SK-N-SH (cell line): ENCODE measurements around the gene TEPSIN. TPM values are rescaled to one million over a fixed set of nuclear protein-coding genes. Genes with fewer than 3 reads are reported as not detected.

Experiments
- CTCF ChIA-PET: fragments of 300-600, 350-600 bp; formaldehyde crosslinking; extraction: SDS; loops from one replicate; lab custom pipeline; 2021; lab: Yijun Ruan, JAX
- POLR2A ChIA-PET: fragments of 350-600 bp; sonication (Branson Sonifier 250); formaldehyde crosslinking; extraction: SDS; loops from one replicate; lab custom pipeline; 2020; ENCODE audit warnings: antibody characterized with exemption, inconsistent platforms; lab: Yijun Ruan, JAX
- DNase-seq: peaks from one replicate; pipeline ENCODE4 v3.0.0; 2012
- H2AFZ ChIP-seq: fragments of 200-600 bp; sonication (generic); 2 replicates; pipeline ENCODE4 v1.8.1; 2016; ENCODE audit warnings: antibody characterized with exemption, mild to moderate bottlenecking, low read depth
- H3F3A ChIP-seq: fragments of 200-600 bp; sonication (generic); replicated peaks from 2 replicates; pipeline ENCODE3; 2016; ENCODE audit warnings: antibody characterized with exemption, mild to moderate bottlenecking; ENCODE audit not compliant: insufficient read depth
- H3K27ac ChIP-seq, 2 experiments: fragments of 200-500 bp in 1 of 2; fragments of 200-600 bp in 1 of 2; sonication (Bioruptor generic) in 1 of 2; sonication (generic), shearing (Covaris generic) in 1 of 2; 2 replicates each; pipeline versions ENCODE4 v1.5.1 to v1.6.1; 2014 to 2016; ENCODE audit warnings: low read depth in 2 of 2, inconsistent platforms in 1 of 2, low read length in 1 of 2, mild to moderate bottlenecking in 1 of 2, mixed read lengths in 1 of 2
- H3K27me3 ChIP-seq: fragments of 200-600 bp; sonication (generic), shearing (Covaris generic); 2 replicates; pipeline ENCODE4 v1.6.1; 2016; ENCODE audit warnings: mixed run types; ENCODE audit not compliant: insufficient read depth
- H3K36me3 ChIP-seq, 2 experiments: fragments of 200-500 bp in 1 of 2; fragments of 200-600 bp in 1 of 2; sonication (Bioruptor generic) in 1 of 2; sonication (generic) in 1 of 2; replicated peaks in 1 of 2; 2 replicates each; pipeline versions ENCODE3 to v1.5.1; 2014 to 2016; ENCODE audit warnings: low read length in 1 of 2, mild to moderate bottlenecking in 1 of 2; ENCODE audit not compliant: insufficient read depth in 2 of 2, control insufficient read depth in 1 of 2
- H3K4me1 ChIP-seq, 2 experiments: fragments of 200-500 bp in 1 of 2; fragments of 200-600 bp in 1 of 2; sonication (Bioruptor generic) in 1 of 2; sonication (generic), shearing (Covaris generic) in 1 of 2; 2 replicates each; pipeline versions ENCODE4 v1.5.1 to v1.6.1; 2014 to 2016; ENCODE audit warnings: low read depth in 1 of 2, low read length in 1 of 2, mixed run types in 1 of 2; ENCODE audit not compliant: insufficient read depth in 2 of 2, control insufficient read depth in 1 of 2
- H3K4me2 ChIP-seq: fragments of 200-600 bp; sonication (generic), shearing (Covaris generic); 2 replicates; pipeline ENCODE4 v1.6.1; 2017; ENCODE audit warnings: mixed run types
- H3K4me3 ChIP-seq, 2 experiments: fragments of 200-500 bp in 1 of 2; fragments of 200-600 bp in 1 of 2; sonication (Bioruptor generic) in 1 of 2; sonication (generic), shearing (Covaris generic) in 1 of 2; 2 replicates each; pipeline versions ENCODE4 v1.5.1 to v1.8.1; 2014 to 2016; ENCODE audit warnings: low read depth in 2 of 2, inconsistent platforms in 1 of 2, low read length in 1 of 2, mild to moderate bottlenecking in 1 of 2, mixed read lengths in 1 of 2, moderate library complexity in 1 of 2
- H3K79me2 ChIP-seq: fragments of 200-600 bp; sonication (generic); 2 replicates; pipeline ENCODE4 v1.8.1; 2017; ENCODE audit warnings: mild to moderate bottlenecking; ENCODE audit not compliant: insufficient read depth
- H3K9ac ChIP-seq: fragments of 200-600 bp; sonication (generic); 2 replicates; pipeline ENCODE4 v1.6.1; 2017; ENCODE audit warnings: mixed run types
- H3K9me2 ChIP-seq: fragments of 200-600 bp; sonication (generic); 2 replicates; pipeline ENCODE4 v1.6.1; 2017; ENCODE audit warnings: mixed run types
- H3K9me3 ChIP-seq: fragments of 200-600 bp; sonication (generic); 2 replicates; pipeline ENCODE4 v1.6.1; 2017; ENCODE audit warnings: mixed run types, mild to moderate bottlenecking, moderate library complexity
- H4K20me1 ChIP-seq: fragments of 200-600 bp; sonication (generic); 2 replicates; pipeline ENCODE4 v1.6.1; 2017; ENCODE audit warnings: mild to moderate bottlenecking, mixed run types; ENCODE audit not compliant: insufficient read depth
- CHD2 ChIP-seq: fragments of 150-350 bp; IDR thresholded peaks from 2 replicates; pipeline ENCODE4 v1.6.1; 2018; ENCODE audit warnings: low read length; ENCODE audit not compliant: partially characterized antibody
- CTCF ChIP-seq: fragments of 200-600 bp; sonication (generic); IDR thresholded peaks from 2 replicates; pipeline ENCODE4 v1.6.1; 2017; ENCODE audit warnings: antibody characterized with exemption, mild to moderate bottlenecking, moderate library complexity
- ELF1 ChIP-seq: IDR thresholded peaks from 2 replicates; pipeline ENCODE4 v1.4.0; 2012
- FOXM1 ChIP-seq: IDR thresholded peaks from 2 replicates; pipeline ENCODE4 v1.4.0; 2012; ENCODE audit warnings: low read depth, mild to moderate bottlenecking
- GABPA ChIP-seq: IDR thresholded peaks from 2 replicates; pipeline ENCODE4 v1.4.0; 2012; ENCODE audit warnings: low read depth, mild to moderate bottlenecking
- IRF3 ChIP-seq: fragments of 150-350 bp; IDR thresholded peaks from 2 replicates; pipeline ENCODE4 v1.6.1; 2016; ENCODE audit warnings: mild to moderate bottlenecking, low read depth, low read length
- MAX ChIP-seq: IDR thresholded peaks from 2 replicates; pipeline ENCODE4 v1.4.0; 2012; ENCODE audit warnings: low read depth
- MEF2A ChIP-seq: IDR thresholded peaks from 2 replicates; pipeline ENCODE4 v1.4.0; 2012; ENCODE audit warnings: low read depth, borderline replicate concordance
- NRF1 ChIP-seq: IDR thresholded peaks from 2 replicates; pipeline ENCODE4 v1.6.1; 2012; ENCODE audit warnings: low read depth, mild to moderate bottlenecking, low read length
- PBX3 ChIP-seq: IDR thresholded peaks from 2 replicates; pipeline ENCODE4; 2012
- RAD21 ChIP-seq: IDR thresholded peaks from 2 replicates; pipeline ENCODE4 v1.6.1; 2012; ENCODE audit warnings: mild to moderate bottlenecking, low read length
- REST ChIP-seq: IDR thresholded peaks from 2 replicates; pipeline ENCODE4 v1.6.1; 2012; ENCODE audit warnings: mild to moderate bottlenecking, low read depth, low read length, moderate library complexity
- RXRA ChIP-seq: IDR thresholded peaks from 2 replicates; pipeline ENCODE4 v1.4.0; 2012; ENCODE audit warnings: low read depth, mild to moderate bottlenecking, borderline replicate concordance
- SIN3A ChIP-seq: IDR thresholded peaks from 2 replicates; pipeline ENCODE4 v1.6.1; 2012; ENCODE audit warnings: low read depth, mild to moderate bottlenecking, low read length, moderate library complexity, borderline replicate concordance
- TCF12 ChIP-seq: IDR thresholded peaks from 2 replicates; pipeline ENCODE4 v1.4.0; 2012
- TEAD4 ChIP-seq: IDR thresholded peaks from 2 replicates; pipeline ENCODE4 v1.4.0; 2012; ENCODE audit warnings: mild to moderate bottlenecking, borderline replicate concordance; ENCODE audit not compliant: insufficient read depth
- USF1 ChIP-seq: IDR thresholded peaks from 2 replicates; pipeline ENCODE4 v1.4.0; 2012; ENCODE audit warnings: low read depth, borderline replicate concordance
- YY1 ChIP-seq: IDR thresholded peaks from 2 replicates; pipeline ENCODE4 v1.4.0; 2012; ENCODE audit warnings: low read depth, mild to moderate bottlenecking
- WGBS: methylation state at CpG from one replicate; pipeline ENCODE4 v1.1.6; 2017; ENCODE audit warnings: low lambda C conversion rate; 5-methylcytosine and 5-hydroxymethylcytosine counted together
- polyA plus RNA-seq, 3 experiments: library from polyadenylated mRNA; depleted of rRNA; stranded (reverse); fragments of >200 nt; gene quantifications; 2 replicates each; pipeline ENCODE4 v1.2.3, GENCODE V29; 2012
- TF ChIP-seq, protein P1 (sequence below): fragments of 150-350 bp; IDR thresholded peaks from 2 replicates; pipeline ENCODE4 v1.6.1; 2017; ENCODE audit warnings: antibody characterized with exemption, low read length, low read depth, borderline replicate concordance

TEPSIN gene
- polyA plus RNA-seq, 1 of the 3 experiments (the other 2 are of a cell fraction) = 35.3 TPM

GRCh38 chr17:81233316-81233715 is 5.5 kb downstream of the TEPSIN start:
- Histone ChIP-seq H3K27ac (no peak overlapping the region), H4K20me1 (no peaks in the 10 kb centered on the region), H3K9me3 (no peaks in the 10 kb centered on the region), H3K27me3 (no peaks in the 10 kb centered on the region), H2AFZ (no peak overlapping the region), H3K79me2 (peaks cover 23% of the 10 kb centered on the region), H3K9me2 (no peaks in the 10 kb centered on the region), H3K4me1 (peaks cover 0 to 13% of the 10 kb centered on the region in 2 experiments; a peak in 2 of 4 replicates), H3K36me3 (peaks cover 0 to 45% of the 10 kb centered on the region in 2 experiments), H3K9ac (no peak overlapping the region), H3K4me3 (no peak overlapping the region), H3K4me2 (no peak overlapping the region), H3F3A (no peaks in the 10 kb centered on the region)
- CTCF ChIA-PET = interaction anchor here (1.5 to 12.8 kb wide), 2 partner anchors 59 to 90 kb away, joined by 3 to 133 read pairs; no protein-coding TSS in a partner anchor
- DNase-seq = no peak
- 97% methylated on average over 10 of the region's 17 CpGs for WGBS
- TF ChIP-seq RAD21 (no peak), GABPA (no peak), RXRA (no peak), MEF2A (no peak), PBX3 (no peak), NRF1 (no peak), YY1 (no peak), TEAD4 (no peak), FOXM1 (no peak), MAX (no peak), CHD2 (no peak), IRF3 (no peak), USF1 (no peak), REST (no peak), SIN3A (no peak), TCF12 (no peak), CTCF (no peak), ELF1 (no peak)
- TF ChIP-seq, protein P1, sequence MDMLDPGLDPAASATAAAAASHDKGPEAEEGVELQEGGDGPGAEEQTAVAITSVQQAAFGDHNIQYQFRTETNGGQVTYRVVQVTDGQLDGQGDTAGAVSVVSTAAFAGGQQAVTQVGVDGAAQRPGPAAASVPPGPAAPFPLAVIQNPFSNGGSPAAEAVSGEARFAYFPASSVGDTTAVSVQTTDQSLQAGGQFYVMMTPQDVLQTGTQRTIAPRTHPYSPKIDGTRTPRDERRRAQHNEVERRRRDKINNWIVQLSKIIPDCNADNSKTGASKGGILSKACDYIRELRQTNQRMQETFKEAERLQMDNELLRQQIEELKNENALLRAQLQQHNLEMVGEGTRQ = no peak
- POLR2A ChIA-PET = interaction anchor here (1.3 kb wide), 1 partner anchor 10 kb away, joined by 4 read pairs; the partner anchor contains the start of gene CEP131
